Measurements from ENCODE around the gene MGAT4A. TPM values are rescaled to one million over a fixed set of nuclear protein-coding genes. Genes with fewer than 3 reads are reported as not detected.
"Not testable (repeated sequence)": the region's sequence is repeated elsewhere in the genome, so short reads cannot be mapped to it uniquely, and the experiment has no call there.

MGAT4A gene
- polyA plus RNA-seq, 2 of the 4 experiments (the other 2 are of a cell fraction) = 0.61 to 2.6 TPM

DNA sequence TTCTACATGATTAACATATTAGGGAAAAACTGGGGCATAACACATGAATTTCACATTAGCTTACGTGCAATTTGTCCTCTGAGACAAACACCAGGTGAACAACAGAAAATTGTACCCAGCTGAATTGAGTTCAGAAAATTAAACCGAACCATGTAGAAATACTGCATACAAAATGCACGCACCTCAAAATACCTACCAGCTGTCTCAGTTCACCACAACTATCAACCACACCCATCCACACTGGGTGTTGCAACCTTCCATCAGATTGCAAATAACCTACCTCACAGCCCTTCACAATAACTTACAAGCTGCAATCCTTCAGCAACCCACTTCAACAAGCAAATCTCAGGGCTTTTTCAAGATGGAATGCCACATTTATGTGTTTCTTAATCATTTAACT is 66.6 kb downstream of the MGAT4A start:
- H3K9me3 ChIP-seq = 0 out of 3 replicates have a peak, but pooled peaks cover 4% of the 10 kb centered on the region
- POLR2A ChIA-PET = interaction anchor here (0.6 kb wide), 1 partner anchor 1621 kb away, joined by 3 read pairs; no protein-coding TSS in a partner anchor
- WGBS (ENCODE audit: missing lambda C conversion rate) = 82% methylated on average over 3 of the region's 3 CpGs
- CTCF ChIA-PET = no interaction called here
- no peak overlapping the region for H3K4me3 ChIP-seq
- no peak overlapping the region for H3K4me2 ChIP-seq
- FAIRE-seq (no peak), DNase-seq (ENCODE audit: low read depth in 1 of 2, low spot score in 1 of 2) (no peak), ATAC-seq (no peak)
- H3K4me1 ChIP-seq = no peaks in the 10 kb centered on the region
- TF ChIP-seq GATA3 (IDR thresholded peaks at IDR 0.05; ENCODE audit: borderline replicate concordance) (no peak), ESRRA (IDR thresholded peaks at IDR 0.05; ENCODE audit: borderline replicate concordance, low read length) (no peak), NR3C1 (IDR thresholded peaks at IDR 0.05) (no peak), CBX2 (IDR thresholded peaks at IDR 0.05; ENCODE audit: borderline replicate concordance, low read depth) (no peak), NFE2L2 (conservative IDR thresholded peaks at IDR 0.05; ENCODE audit: low read length) (no peak)
- H3K27ac ChIP-seq = no peak overlapping the region

DNA sequence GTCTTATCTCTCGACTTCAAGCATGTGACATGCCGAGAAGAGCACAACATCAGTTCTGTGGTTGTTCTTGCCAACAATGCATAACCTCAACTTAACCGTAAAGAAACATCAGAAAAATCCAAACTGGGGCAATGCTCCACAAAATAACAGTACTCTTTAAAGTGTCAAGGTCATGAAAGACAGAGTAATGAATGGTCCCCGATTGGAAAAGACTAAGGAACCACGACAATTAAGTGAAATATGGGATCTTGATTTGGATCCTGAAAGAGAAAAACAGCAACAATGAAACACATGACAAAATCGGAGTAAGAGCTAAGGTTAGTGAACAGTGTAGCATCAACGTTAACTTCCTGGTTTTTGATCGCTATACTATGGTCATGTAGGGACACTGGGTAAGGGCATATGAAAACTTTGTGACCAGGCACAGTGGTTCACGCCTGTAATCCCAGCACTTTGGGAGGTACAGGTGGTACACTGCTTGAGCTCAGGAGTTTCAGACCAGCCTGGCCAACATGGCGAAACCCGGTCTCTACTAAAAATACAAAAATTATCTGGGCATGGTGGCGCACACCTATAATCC is 67.3 kb downstream of the MGAT4A start:
- WGBS (ENCODE audit: missing lambda C conversion rate) = 69% methylated on average over 12 of the region's 12 CpGs
- FAIRE-seq = no peak
- no peak for DNase-seq (ENCODE audit: low read depth in 1 of 2, low spot score in 1 of 2)
- ChIA-PET CTCF (no interaction called here), POLR2A (no interaction called here)
- no peak for ATAC-seq
- no peak overlapping the region for H3K4me2 ChIP-seq
- H3K4me3 ChIP-seq = no peak overlapping the region
- no peak for TF ChIP-seq KDM1A (IDR thresholded peaks at IDR 0.05; ENCODE audit: low read depth)
- TF ChIP-seq JUNB (IDR thresholded peaks at IDR 0.05) = no peak
- no peak for TF ChIP-seq SMC3 (IDR thresholded peaks at IDR 0.05)
- TF ChIP-seq HOXA7 (CRISPR knock-in tag; IDR thresholded peaks at IDR 0.05) = no peak
- TF ChIP-seq CEBPB (IDR thresholded peaks at IDR 0.05) = no peak
- TF ChIP-seq GATA3 (IDR thresholded peaks at IDR 0.05; ENCODE audit: borderline replicate concordance) = no peak
- no peak for TF ChIP-seq POLR2A (IDR thresholded peaks at IDR 0.05; ENCODE audit: low read length)
- no peak for TF ChIP-seq ZNF302 (CRISPR knock-in tag; IDR thresholded peaks at IDR 0.05)
- TF ChIP-seq NFE2L2 (conservative IDR thresholded peaks at IDR 0.05; ENCODE audit: low read length) = no peak
- no peak for TF ChIP-seq CHD4 (IDR thresholded peaks at IDR 0.05; ENCODE audit: borderline replicate concordance)
- TF ChIP-seq, protein P1, sequence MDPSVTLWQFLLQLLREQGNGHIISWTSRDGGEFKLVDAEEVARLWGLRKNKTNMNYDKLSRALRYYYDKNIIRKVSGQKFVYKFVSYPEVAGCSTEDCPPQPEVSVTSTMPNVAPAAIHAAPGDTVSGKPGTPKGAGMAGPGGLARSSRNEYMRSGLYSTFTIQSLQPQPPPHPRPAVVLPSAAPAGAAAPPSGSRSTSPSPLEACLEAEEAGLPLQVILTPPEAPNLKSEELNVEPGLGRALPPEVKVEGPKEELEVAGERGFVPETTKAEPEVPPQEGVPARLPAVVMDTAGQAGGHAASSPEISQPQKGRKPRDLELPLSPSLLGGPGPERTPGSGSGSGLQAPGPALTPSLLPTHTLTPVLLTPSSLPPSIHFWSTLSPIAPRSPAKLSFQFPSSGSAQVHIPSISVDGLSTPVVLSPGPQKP (IDR thresholded peaks at IDR 0.05; ENCODE audit: low read depth, low read length) = no peak
- no peak for TF ChIP-seq KDM5A (IDR thresholded peaks at IDR 0.05)
- TF ChIP-seq CBX8 (IDR thresholded peaks at IDR 0.05) = no peak
- no peak for TF ChIP-seq EHMT2 (IDR thresholded peaks at IDR 0.05; ENCODE audit: low read depth)
- no peak for TF ChIP-seq SREBF2 (IDR thresholded peaks at IDR 0.05)
- no peak for TF ChIP-seq ZSCAN20 (CRISPR knock-in tag; IDR thresholded peaks at IDR 0.05)
- no peak for TF ChIP-seq RAD21 (conservative IDR thresholded peaks at IDR 0.05 in 1 of 2, IDR thresholded peaks at IDR 0.05 in 1 of 2)
- TF ChIP-seq, protein P2, sequence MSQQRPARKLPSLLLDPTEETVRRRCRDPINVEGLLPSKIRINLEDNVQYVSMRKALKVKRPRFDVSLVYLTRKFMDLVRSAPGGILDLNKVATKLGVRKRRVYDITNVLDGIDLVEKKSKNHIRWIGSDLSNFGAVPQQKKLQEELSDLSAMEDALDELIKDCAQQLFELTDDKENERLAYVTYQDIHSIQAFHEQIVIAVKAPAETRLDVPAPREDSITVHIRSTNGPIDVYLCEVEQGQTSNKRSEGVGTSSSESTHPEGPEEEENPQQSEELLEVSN (IDR thresholded peaks at IDR 0.05; ENCODE audit: borderline replicate concordance, low read depth) = no peak
- TF ChIP-seq, protein P3, sequence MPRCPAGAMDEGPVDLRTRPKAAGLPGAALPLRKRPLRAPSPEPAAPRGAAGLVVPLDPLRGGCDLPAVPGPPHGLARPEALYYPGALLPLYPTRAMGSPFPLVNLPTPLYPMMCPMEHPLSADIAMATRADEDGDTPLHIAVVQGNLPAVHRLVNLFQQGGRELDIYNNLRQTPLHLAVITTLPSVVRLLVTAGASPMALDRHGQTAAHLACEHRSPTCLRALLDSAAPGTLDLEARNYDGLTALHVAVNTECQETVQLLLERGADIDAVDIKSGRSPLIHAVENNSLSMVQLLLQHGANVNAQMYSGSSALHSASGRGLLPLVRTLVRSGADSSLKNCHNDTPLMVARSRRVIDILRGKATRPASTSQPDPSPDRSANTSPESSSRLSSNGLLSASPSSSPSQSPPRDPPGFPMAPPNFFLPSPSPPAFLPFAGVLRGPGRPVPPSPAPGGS (IDR thresholded peaks at IDR 0.05) = no peak
- H3K4me1 ChIP-seq = no peaks in the 10 kb centered on the region
- no peak overlapping the region for H3K27ac ChIP-seq
- 0 out of 3 replicates have a peak, but pooled peaks cover 4% of the 10 kb centered on the region for H3K9me3 ChIP-seq

DNA sequence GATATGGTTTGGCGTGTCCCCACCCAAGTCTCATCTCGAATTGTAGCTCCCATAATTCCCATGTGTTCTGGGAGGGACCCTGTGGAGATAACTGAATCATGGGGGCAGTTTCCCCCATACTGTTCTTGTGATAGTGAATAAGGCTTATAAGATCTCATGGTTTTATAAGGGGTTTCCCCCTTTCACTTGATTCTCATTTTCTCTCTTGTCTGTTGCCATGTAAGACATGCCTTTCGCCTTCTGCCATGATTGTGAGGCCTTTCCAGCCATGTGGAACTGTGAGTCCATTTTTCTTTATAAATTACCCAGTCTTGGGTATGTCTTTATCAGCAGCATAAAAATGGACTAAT is 71.5 kb downstream of the MGAT4A start:
- POLR2A ChIA-PET; H3K4me3 ChIP-seq; H3K4me2 ChIP-seq; H3K9me3 ChIP-seq; H3K4me1 ChIP-seq; DNase-seq (ENCODE audit: low read depth in 1 of 2, low spot score in 1 of 2); ATAC-seq; FAIRE-seq; H3K27ac ChIP-seq: not testable (repeated sequence)
- 68% methylated on average over 3 of the region's 3 CpGs for WGBS (ENCODE audit: missing lambda C conversion rate)
- CTCF ChIA-PET = interaction anchor here (2.1 to 2.5 kb wide), 2 partner anchors 10 to 407 kb away, joined by 7 to 9 read pairs; no protein-coding TSS in a partner anchor

All from A549 (cell line).